Inflammatory macrophage treated with lipopolysaccharide for 4 hours (primary cell): ENCODE results near the gene IFNA6.
"Not testable (repeated sequence)": the region's sequence is repeated elsewhere in the genome, so short reads cannot be mapped to it uniquely, and the experiment has no call there.

Experiments
- DNase-seq: peaks from one replicate; pipeline ENCODE4 v3.0.0-alpha.2; 2020

IFNA6 gene

GRCh38 chr9:21350787-21351186 lies at the start of gene IFNA6:
Gene IFNA6, minus strand, starts transcription at chr9:21350887. Its CDS starts 0 bp downstream, at chr9:21350887.
- DNase-seq: no peak

DNA sequence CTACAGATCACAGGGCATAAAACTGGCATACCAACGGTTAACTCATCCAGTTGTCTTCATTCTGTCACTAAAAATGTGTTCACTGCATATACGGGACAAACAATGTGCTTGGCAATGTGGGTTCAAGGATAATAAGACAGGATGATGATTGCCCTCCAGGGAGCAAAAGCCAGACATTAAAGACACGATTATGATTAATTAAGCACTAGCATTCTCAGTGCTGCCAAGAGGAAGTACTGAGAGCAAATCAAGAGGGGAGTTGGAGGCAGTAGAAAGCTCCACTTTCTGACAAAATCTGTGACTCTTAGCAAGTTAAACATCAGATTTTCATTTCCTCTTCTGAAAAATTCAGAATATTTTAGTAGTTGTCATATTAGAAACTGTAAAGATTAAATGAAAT lies 49.3 kb upstream of the IFNA6 start:
- peak; percentile 7 for DNase-seq

DNA sequence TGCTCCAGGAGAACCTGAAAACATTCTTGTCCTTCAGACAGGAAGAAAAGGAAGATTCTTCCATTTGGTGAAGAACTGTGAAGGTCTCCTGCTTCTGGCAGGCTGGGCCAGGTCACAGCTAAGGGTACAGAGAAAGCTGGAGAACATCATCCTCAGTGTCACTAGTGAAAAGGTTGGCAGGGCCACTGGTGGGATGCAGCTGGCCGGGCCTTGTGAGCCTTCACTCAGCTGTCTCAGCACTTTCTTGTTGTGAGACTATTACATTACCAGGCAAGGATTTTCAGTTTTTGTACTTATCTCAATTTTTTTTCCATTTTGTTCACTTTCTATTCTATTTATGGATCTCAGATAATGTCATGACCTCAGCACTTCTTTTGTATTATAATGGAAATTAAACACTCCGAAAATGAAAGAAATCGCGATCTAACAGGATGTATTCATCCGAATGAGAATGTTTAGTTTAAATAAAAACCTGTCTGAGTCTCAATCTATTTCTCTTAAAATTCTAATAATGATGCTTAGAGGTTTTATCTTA lies 48.3 kb upstream of the IFNA6 start:
- no peak for DNase-seq

- DNase-seq: peak; percentile 23
These were observed 45.4 kb upstream of the IFNA6 start for GRCh38 chr9:21395778-21396717.

GRCh38 chr9:21392270-21392669 lies 41.6 kb upstream of the IFNA6 start:
- DNase-seq: peak; percentile 31

DNA sequence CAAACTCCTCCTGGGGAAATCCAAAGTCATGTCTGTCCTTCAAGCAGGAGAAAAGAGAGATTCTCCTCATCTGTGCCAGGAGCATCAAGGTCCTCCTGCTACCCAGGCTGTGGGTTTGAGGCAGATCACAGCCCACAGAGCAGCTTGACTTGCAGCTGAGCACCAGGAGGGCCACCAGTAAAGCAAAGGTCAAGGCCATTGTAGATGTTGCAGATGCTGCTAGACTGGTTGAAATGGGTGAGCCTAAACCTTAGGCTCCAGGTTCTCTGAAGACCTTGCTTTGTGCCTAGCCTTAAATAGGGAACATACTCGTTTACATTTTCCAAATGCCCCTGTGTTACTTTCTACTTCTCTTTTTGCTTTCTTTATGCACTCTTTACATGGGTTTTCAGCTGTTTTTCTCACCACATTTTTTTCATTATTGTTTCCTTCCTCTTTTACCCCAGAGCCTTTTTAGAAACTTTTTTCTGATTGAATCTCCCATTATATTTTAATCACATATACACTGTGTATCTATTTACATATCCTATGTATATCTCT lies 34.5 kb upstream of the IFNA6 start, which contains the start of gene IFNA2:
IFNA2 (minus strand) TSS at position 268 of the 540 bp plus-strand sequence; CDS start at position 199, 69 bp downstream.
- DNase-seq: peak; percentile 59

GRCh38 chr9:21383627-21384026 lies 32.9 kb upstream of the IFNA6 start:
- no peak for DNase-seq

DNA sequence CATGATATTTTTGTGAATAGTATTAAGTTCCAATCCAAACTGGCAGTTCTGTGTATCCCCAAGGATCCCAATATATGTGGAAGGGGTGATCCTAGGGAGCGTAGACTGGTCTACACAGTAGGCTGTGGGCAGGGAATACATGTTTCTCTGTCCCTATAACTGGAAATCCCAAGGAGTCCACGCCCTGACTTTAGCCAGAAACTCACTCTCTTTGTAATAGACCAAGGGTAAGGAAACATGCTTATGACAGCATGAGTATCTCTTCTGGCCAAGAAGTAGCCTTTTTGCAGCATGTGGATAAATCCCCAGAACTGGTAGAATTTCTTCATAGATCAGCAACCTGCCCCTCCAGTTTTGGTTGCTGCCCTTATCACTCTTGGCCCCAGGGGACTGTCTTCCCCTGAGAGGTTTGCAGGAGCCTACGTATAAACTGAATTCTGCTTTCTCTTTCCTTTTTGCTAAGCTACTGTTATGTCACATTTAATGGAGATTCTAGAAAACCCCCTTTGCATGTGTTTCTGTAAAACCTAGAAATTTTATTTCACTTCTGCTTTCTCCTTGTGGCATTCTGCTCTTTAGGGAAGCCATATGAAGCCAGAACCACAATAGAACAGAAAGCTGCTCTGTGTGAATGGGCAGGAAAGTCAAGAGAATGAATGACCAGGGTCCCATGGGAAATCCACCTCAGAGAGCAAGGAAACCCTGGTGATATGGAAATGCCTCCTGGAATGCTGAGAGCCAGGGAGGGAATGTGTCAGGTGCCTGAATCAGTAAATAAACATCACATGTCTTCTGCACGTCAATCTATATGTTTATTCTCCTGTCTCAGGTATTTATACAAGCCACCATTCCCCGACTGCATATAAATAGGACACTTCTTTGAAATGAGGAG lies 31.0 kb upstream of the IFNA6 start:
- DNase-seq: peak; percentile 96

DNA sequence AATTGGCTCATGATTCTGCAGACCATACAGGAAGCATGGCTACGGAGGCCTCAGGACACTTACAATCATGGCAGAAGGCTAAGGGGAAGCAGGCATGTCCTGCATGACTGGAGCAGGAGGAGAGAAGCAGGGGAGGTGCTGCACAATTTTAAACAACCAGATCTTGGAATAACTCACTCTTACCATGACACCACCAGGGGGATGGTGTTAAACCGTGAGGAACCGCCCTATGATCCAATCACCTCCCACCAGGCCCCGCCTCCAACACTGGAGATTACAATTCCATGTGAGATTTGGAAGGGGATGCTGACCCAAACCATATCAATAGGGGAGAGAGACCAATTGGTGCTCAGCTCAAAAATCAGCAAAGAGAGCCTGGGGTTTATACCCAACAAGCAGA lies 20.8 kb upstream of the IFNA6 start:
- DNase-seq: not testable (repeated sequence)

GRCh38 chr9:21367957-21368356 lies 17.3 kb upstream of the IFNA6 start, which contains the start of gene IFNA13:
Gene IFNA13, minus strand, starts transcription at chr9:21368057. Its CDS starts 47 bp downstream, at chr9:21368010.
- DNase-seq: peak; percentile 19

DNA sequence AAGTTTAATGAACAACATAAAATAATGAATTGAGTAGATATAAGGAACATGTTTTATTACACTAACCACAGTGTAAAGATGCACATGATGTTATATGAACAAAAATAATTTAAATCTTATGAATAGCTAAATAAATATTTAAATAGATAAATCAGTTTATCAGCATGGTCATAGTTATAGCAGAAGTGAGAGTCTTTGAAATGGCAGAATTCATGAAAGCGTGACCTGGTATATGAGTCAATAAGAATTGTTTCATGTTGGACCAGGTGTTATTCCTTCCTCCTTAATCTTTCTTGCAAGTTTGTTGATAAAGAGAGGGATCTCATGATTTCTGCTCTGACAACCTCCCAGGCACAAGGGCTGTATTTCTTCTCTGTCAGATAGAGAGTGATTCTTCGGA lies 16.5 kb upstream of the IFNA6 start:
- DNase-seq: not testable (repeated sequence)

GRCh38 chr9:21362287-21362686 lies 11.6 kb upstream of the IFNA6 start:
- DNase-seq: no peak

- peak; percentile 65 for DNase-seq
These were observed 7.1 kb upstream of the IFNA6 start for GRCh38 chr9:21357479-21358460.

DNA sequence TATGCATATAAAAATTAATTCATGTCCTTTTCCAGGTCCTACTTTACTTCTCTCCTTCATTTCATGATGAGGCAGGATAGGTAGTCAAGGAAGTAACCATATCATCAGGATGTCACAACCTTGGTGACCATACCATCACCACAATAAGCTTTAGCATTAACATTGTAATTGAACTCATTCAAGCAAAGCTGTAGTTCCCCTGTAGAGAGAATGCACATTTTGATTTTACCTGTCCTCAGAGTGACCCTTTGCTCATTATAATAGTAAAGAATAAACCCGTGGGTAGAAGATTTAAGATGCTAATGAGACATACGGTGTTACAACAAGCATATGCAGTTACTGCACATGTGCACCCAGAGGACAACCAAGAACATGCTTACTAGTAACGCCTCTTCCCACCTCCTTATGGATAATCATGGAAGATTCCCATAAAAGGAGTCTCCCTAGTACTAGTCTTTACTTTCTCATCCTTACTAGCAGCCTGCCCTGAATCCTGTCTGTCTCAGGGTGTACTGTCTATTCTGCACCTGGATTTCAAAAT lies 2.2 kb downstream of the IFNA6 start:
- DNase-seq: no peak

- DNase-seq: no peak
These were observed 10.0 kb downstream of the IFNA6 start for GRCh38 chr9:21340735-21341134.

- no peak for DNase-seq
These were observed 14.2 kb downstream of the IFNA6 start for GRCh38 chr9:21336457-21336856.

- DNase-seq: peak; percentile 92
These were observed 15.7 kb downstream of the IFNA6 start, which contains the start of gene KLHL9 for GRCh38 chr9:21334701-21335632. Gene KLHL9, minus strand, starts transcription at chr9:21335404. Its CDS starts 545 bp downstream, at chr9:21334859.

- DNase-seq: no peak
These were observed 17.5 kb downstream of the IFNA6 start for GRCh38 chr9:21333226-21333625.

GRCh38 chr9:21331676-21332402 lies 18.8 kb downstream of the IFNA6 start:
- DNase-seq: no peak
